Measurements from ENCODE around the gene CAMSAP2.

Gene CAMSAP2

GRCh38 chr1:200899954-200900867 lies 161.5 kb downstream of the CAMSAP2 start:
- ATAC-seq (no peak), DNase-seq (no peak)
- Mint-ChIP-seq H3K27ac (no peak overlapping the region), H3K4me3 (no peak overlapping the region), H3K27me3 (peaks cover 61% of the 10 kb centered on the region), H3K9me3 (no peaks in the 10 kb centered on the region), H3K4me1 (peaks cover 7% of the 10 kb centered on the region)

- Mint-ChIP-seq H3K9me3 (no peaks in the 10 kb centered on the region), H3K4me1 (peaks cover 13% of the 10 kb centered on the region), H3K4me3 (no peak overlapping the region), H3K27me3 (peaks cover 58% of the 10 kb centered on the region), H3K27ac (no peak overlapping the region)
- DNase-seq = no peak
- ATAC-seq = no peak
Observed at GRCh38 chr1:200900877-200901276, 162.2 kb downstream of the CAMSAP2 start.

DNA sequence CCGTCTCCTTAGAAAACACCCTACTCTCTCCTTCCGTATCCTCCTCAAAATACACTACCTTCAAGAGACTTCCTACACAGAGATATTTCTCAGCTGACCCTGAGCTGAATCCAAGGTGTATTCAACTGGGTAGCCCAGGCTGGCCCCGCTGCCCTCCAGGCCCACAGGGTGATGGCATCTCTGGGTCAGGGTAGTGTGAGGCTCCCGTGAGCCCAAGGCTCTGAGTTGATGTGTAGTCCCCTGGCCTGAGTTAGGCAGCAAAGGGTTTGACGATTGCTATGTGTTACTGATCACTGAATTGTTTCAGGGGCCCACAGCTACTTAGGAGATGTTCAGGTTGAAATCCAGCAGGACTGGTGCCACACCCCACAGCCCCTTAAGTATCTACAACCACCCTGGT lies 162.7 kb downstream of the CAMSAP2 start:
- no peak for DNase-seq
- no peak overlapping the region for H3K27ac Mint-ChIP-seq
- ATAC-seq = no peak
- H3K9me3 Mint-ChIP-seq = no peaks in the 10 kb centered on the region
- H3K4me3 Mint-ChIP-seq = no peak overlapping the region
- H3K27me3 Mint-ChIP-seq = peaks cover 58% of the 10 kb centered on the region
- H3K4me1 Mint-ChIP-seq = peaks cover 18% of the 10 kb centered on the region

- Mint-ChIP-seq H3K4me1 (peaks cover 24% of the 10 kb centered on the region), H3K4me3 (no peak overlapping the region), H3K27ac (no peak overlapping the region), H3K27me3 (peaks cover 54% of the 10 kb centered on the region), H3K9me3 (no peaks in the 10 kb centered on the region)
- ATAC-seq = no peak
- DNase-seq = no peak
Observed at GRCh38 chr1:200901796-200902444, 163.2 kb downstream of the CAMSAP2 start.

- no peak for ATAC-seq
- H3K27me3 Mint-ChIP-seq = peaks cover 54% of the 10 kb centered on the region
Observed at GRCh38 chr1:200903793-200904192, 165.1 kb downstream of the CAMSAP2 start.

GRCh38 chr1:200904772-200905171 lies 166.1 kb downstream of the CAMSAP2 start:
- H3K27me3 Mint-ChIP-seq = peaks cover 57% of the 10 kb centered on the region
- H3K9me3 Mint-ChIP-seq = no peaks in the 10 kb centered on the region
- peaks cover 36% of the 10 kb centered on the region for H3K4me1 Mint-ChIP-seq
- no peak overlapping the region for H3K4me3 Mint-ChIP-seq
- H3K27ac Mint-ChIP-seq = no peak overlapping the region
- DNase-seq (no peak), ATAC-seq (no peak)

More at GRCh38 chr1:200903793-200904192, 165.1 kb downstream of the CAMSAP2 start:
- Mint-ChIP-seq H3K4me1 (peaks cover 36% of the 10 kb centered on the region), H3K27ac (no peak overlapping the region), H3K9me3 (no peaks in the 10 kb centered on the region), H3K4me3 (no peak overlapping the region)
- DNase-seq = no peak

GRCh38 chr1:200905411-200906052 lies 166.8 kb downstream of the CAMSAP2 start:
- Mint-ChIP-seq H3K27me3 (peaks cover 54% of the 10 kb centered on the region), H3K4me3 (no peak overlapping the region), H3K9me3 (no peaks in the 10 kb centered on the region), H3K4me1 (peaks cover 36% of the 10 kb centered on the region), H3K27ac (no peak overlapping the region)
- ATAC-seq = peak; percentile 99
- peak; percentile 52 to 73 for DNase-seq

DNA sequence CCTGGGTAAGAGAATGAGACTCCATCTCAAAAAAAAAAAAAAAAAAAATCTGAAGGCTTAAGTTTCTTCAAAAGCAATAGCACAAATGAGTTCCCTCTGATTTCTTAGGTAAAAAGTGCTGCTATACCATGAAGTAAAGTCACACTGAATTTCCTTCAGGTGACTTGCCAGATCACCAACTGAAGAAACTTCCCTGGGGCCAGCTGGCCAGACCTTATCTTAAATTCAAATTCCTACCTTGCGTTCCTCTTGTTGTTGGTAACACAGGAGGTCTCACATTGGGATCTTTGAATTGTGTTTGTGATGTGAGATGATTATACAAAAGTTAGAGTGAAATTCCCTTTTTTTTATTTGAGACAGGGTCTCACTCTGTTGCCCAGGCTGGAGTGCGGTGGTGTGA lies 167.8 kb downstream of the CAMSAP2 start:
- ATAC-seq = no peak
- peaks cover 36% of the 10 kb centered on the region for H3K4me1 Mint-ChIP-seq
- H3K9me3 Mint-ChIP-seq = no peaks in the 10 kb centered on the region
- H3K4me3 Mint-ChIP-seq = no peak overlapping the region
- no peak overlapping the region for H3K27ac Mint-ChIP-seq
- no peak for DNase-seq
- H3K27me3 Mint-ChIP-seq = peaks cover 50% of the 10 kb centered on the region

- no peak for DNase-seq
- H3K27me3 Mint-ChIP-seq = peaks cover 41% of the 10 kb centered on the region
- H3K4me3 Mint-ChIP-seq = no peak overlapping the region
- no peak overlapping the region for H3K27ac Mint-ChIP-seq
- peaks cover 36% of the 10 kb centered on the region for H3K4me1 Mint-ChIP-seq
- no peak for ATAC-seq
- no peaks in the 10 kb centered on the region for H3K9me3 Mint-ChIP-seq
Observed at GRCh38 chr1:200907611-200908097, 169.0 kb downstream of the CAMSAP2 start.

DNA sequence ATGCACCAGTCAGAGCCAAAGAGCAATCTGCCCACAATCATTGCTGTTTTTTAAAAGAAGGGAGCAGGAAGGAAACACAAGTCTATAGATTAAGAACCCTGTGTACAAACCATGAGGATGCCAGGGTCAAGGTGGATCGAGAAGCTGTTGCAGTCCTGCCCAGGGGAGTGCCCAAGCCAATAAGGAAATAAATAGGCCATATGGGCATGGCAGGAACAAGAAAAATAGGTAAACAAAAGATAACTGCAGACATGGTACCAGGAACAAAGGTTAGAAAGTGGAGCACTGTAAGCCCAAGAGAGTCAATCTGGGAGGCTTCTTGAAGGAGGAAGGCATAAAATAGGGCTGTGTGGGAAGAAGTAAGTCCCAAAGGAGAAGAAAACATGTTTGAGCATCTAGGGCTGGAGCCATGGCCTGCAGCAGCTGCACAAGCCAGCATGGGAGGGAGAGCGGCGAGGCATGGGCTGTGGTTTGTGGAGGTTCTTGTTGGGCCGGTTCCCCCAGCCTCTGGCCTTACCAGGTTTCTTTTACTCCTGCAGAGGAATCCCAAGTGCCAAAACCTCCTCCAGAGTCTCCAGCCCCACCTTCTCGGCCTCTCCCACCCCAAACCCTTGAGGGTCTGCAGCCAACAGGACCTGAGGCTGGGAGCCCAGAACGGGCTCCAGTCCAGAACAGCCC lies 169.6 kb downstream of the CAMSAP2 start:
- no peaks in the 10 kb centered on the region for H3K9me3 Mint-ChIP-seq
- no peak overlapping the region for H3K4me3 Mint-ChIP-seq
- peaks cover 36% of the 10 kb centered on the region for H3K4me1 Mint-ChIP-seq
- ATAC-seq = no peak
- H3K27me3 Mint-ChIP-seq = peaks cover 37% of the 10 kb centered on the region
- no peak overlapping the region for H3K27ac Mint-ChIP-seq
- DNase-seq = no peak

DNA sequence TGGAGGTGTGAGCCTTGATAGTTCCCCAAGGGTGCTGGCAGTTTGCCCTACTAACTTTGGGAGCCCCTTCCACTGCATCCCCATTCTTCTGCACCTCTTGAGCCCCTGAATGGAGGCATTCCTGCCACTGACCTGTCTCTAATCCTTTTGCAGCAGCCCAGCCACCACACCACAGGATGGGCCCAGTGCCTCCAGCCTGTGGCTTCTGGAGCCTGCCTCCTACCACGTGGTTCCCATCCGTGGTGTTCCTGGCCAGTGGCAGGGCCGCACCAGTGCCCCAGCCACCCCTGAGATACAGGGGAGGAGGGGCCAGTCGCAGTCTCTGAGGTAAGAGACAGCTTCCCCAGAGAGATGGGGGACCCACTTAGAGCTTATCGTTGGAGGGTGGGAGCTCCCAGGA lies 170.4 kb downstream of the CAMSAP2 start:
- Mint-ChIP-seq H3K27me3 (peaks cover 43% of the 10 kb centered on the region), H3K9me3 (no peaks in the 10 kb centered on the region), H3K27ac (no peak overlapping the region), H3K4me3 (no peak overlapping the region), H3K4me1 (peaks cover 36% of the 10 kb centered on the region)
- no peak for ATAC-seq
- DNase-seq = no peak

DNA sequence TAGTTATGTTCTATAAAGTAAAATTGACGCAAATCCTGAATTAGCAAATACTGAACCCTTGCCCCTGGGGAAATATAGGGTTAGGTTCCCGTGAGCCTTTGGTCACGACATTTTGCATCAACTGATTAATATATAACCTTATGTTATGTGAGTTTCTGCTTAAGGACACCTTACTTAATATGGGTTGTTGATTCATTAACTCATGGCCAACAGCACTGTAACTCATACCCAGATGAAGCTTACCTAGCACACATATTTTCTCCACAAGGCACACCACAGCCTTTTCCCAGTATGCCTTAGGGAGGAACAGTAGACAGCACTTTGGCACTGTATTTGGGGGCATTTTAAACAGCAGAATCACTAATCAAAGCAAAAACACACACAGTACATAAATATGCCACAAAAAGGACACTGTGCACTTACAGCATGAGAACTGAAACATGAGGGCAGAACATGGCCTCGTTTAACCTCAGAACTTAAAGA lies 171.1 kb downstream of the CAMSAP2 start:
- Mint-ChIP-seq H3K9me3 (no peaks in the 10 kb centered on the region), H3K4me1 (peaks cover 33% of the 10 kb centered on the region), H3K4me3 (no peak overlapping the region), H3K27ac (no peak overlapping the region), H3K27me3 (peaks cover 43% of the 10 kb centered on the region)
- DNase-seq = no peak
- ATAC-seq = no peak
